ENCODE results near the gene EPHA6. TPM values are rescaled to one million over a fixed set of nuclear protein-coding genes. Genes with fewer than 3 reads are reported as not detected.
"Not testable (repeated sequence)": the region's sequence is repeated elsewhere in the genome, so short reads cannot be mapped to it uniquely, and the experiment has no call there.

EPHA6 gene
- total and polyA plus RNA-seq, 2 donors (not counting 1 experiment from before 2014, with no cell fraction given) = not detected

GRCh38 chr3:97612632-97613031 lies 798.2 kb downstream of the EPHA6 start:
- no peaks in the 10 kb centered on the region for H3K4me1 Mint-ChIP-seq
- Histone ChIP-seq H3K4me2 (replicated peaks; ENCODE audit: low read depth, low read length, poor library complexity, severe bottlenecking) (no peak overlapping the region), H3K4me1 (ENCODE audit: control insufficient read depth in 2 of 2, insufficient read depth in 2 of 2, low read length in 2 of 2) (no peaks in the 10 kb centered on the region), H3K4me3 (ENCODE audit: control extremely low read depth in 1 of 5, extremely low read depth in 1 of 5, insufficient read depth in 1 of 5, low read depth in 2 of 5, low read length in 4 of 5) (no peak overlapping the region), H4K20me1 (ENCODE audit: control insufficient read depth, insufficient read depth, low read length, poor library complexity, severe bottlenecking) (no peaks in the 10 kb centered on the region), H3K36me3 (replicated peaks in 1 of 2; ENCODE audit: control extremely low read depth in 1 of 2, control insufficient read depth in 1 of 2, extremely low read depth in 1 of 2, insufficient read depth in 2 of 2, low read length in 1 of 2) (no peaks in the 10 kb centered on the region), H3K27ac (ENCODE audit: low read length in 2 of 2) (no peak overlapping the region), H3K79me2 (ENCODE audit: control insufficient read depth, insufficient read depth, low read length) (no peaks in the 10 kb centered on the region), H3K9me3 (ENCODE audit: control extremely low read depth in 1 of 3, control insufficient read depth in 2 of 3, insufficient read depth in 1 of 3, low read length in 2 of 3) (peaks cover 0 to 9% (median 1%) of the 10 kb centered on the region in 3 donors), H2AFZ (ENCODE audit: insufficient read depth, low read depth, low read length, poor library complexity, severe bottlenecking) (no peak overlapping the region), H3K27me3 (replicated peaks in 1 of 4; ENCODE audit: control extremely low read depth in 1 of 4, control insufficient read depth in 3 of 4, insufficient read depth in 4 of 4, low read length in 3 of 4) (no peaks in the 10 kb centered on the region), H3K9ac (ENCODE audit: low read length) (no peak overlapping the region)
- CTCF ChIA-PET = no interaction called here
- POLR2A ChIA-PET = no interaction called here
- no peak overlapping the region for H3K27ac Mint-ChIP-seq
- H3K9me3 Mint-ChIP-seq (ENCODE audit: insufficient read depth) = peaks cover 2% of the 10 kb centered on the region
- H3K27me3 Mint-ChIP-seq = no peaks in the 10 kb centered on the region
- intact Hi-C loops (cut with micrococcal nuclease) = no loop called here
- TF ChIP-seq CTCF (IDR thresholded peaks at IDR 0.05) (no peak), EZH2 (IDR thresholded peaks at IDR 0.05; ENCODE audit: borderline replicate concordance, insufficient read depth, low read depth, low read length, poor library complexity, severe bottlenecking) (no peak)
- WGBS (ENCODE audit: insufficient coverage) = no CpG with 5 or more reads among the region's 1 CpG
- no peak for DNase-seq
- H3K4me3 Mint-ChIP-seq = no peak overlapping the region
- ATAC-seq (ENCODE audit: low read depth) = no peak

- Histone ChIP-seq H3K4me1 (ENCODE audit: control insufficient read depth in 2 of 2, insufficient read depth in 2 of 2, low read length in 2 of 2) (no peaks in the 10 kb centered on the region), H3K4me3 (ENCODE audit: control extremely low read depth in 1 of 5, extremely low read depth in 1 of 5, insufficient read depth in 1 of 5, low read depth in 2 of 5, low read length in 4 of 5) (no peak overlapping the region), H3K4me2 (replicated peaks; ENCODE audit: low read depth, low read length, poor library complexity, severe bottlenecking) (no peak overlapping the region), H3K79me2 (ENCODE audit: control insufficient read depth, insufficient read depth, low read length) (no peaks in the 10 kb centered on the region), H3K27me3 (replicated peaks in 1 of 4; ENCODE audit: control extremely low read depth in 1 of 4, control insufficient read depth in 3 of 4, insufficient read depth in 4 of 4, low read length in 3 of 4) (no peaks in the 10 kb centered on the region), H3K9me3 (ENCODE audit: control extremely low read depth in 1 of 3, control insufficient read depth in 2 of 3, insufficient read depth in 1 of 3, low read length in 2 of 3) (peaks cover 0 to 9% (median 1%) of the 10 kb centered on the region in 3 donors), H2AFZ (ENCODE audit: insufficient read depth, low read depth, low read length, poor library complexity, severe bottlenecking) (no peak overlapping the region), H3K27ac (ENCODE audit: low read length in 2 of 2) (no peak overlapping the region), H3K36me3 (replicated peaks in 1 of 2; ENCODE audit: control extremely low read depth in 1 of 2, control insufficient read depth in 1 of 2, extremely low read depth in 1 of 2, insufficient read depth in 2 of 2, low read length in 1 of 2) (no peaks in the 10 kb centered on the region), H3K9ac (ENCODE audit: low read length) (no peak overlapping the region), H4K20me1 (ENCODE audit: control insufficient read depth, insufficient read depth, low read length, poor library complexity, severe bottlenecking) (no peaks in the 10 kb centered on the region)
- no peak for DNase-seq
- ChIA-PET CTCF (no interaction called here), POLR2A (no interaction called here)
- no peak for ATAC-seq (ENCODE audit: low read depth)
- Mint-ChIP-seq H3K4me3 (no peak overlapping the region), H3K9me3 (ENCODE audit: insufficient read depth) (peaks cover 6% of the 10 kb centered on the region), H3K4me1 (no peaks in the 10 kb centered on the region), H3K27ac (no peak overlapping the region), H3K27me3 (no peaks in the 10 kb centered on the region)
- intact Hi-C loops (cut with micrococcal nuclease) = no loop called here
- TF ChIP-seq CTCF (IDR thresholded peaks at IDR 0.05) (no peak), EZH2 (IDR thresholded peaks at IDR 0.05; ENCODE audit: borderline replicate concordance, insufficient read depth, low read depth, low read length, poor library complexity, severe bottlenecking) (no peak)
- no CpG with 5 or more reads among the region's 2 CpGs for WGBS (ENCODE audit: insufficient coverage)
Observed at GRCh38 chr3:97613139-97613538, 798.7 kb downstream of the EPHA6 start.

GRCh38 chr3:97620514-97620913 lies 806.1 kb downstream of the EPHA6 start:
- H3K27ac ChIP-seq (ENCODE audit: low read length in 2 of 2); H3K4me1 ChIP-seq (ENCODE audit: control insufficient read depth in 2 of 2, insufficient read depth in 2 of 2, low read length in 2 of 2); H3K27ac Mint-ChIP-seq; intact Hi-C loops (cut with micrococcal nuclease); H4K20me1 ChIP-seq (ENCODE audit: control insufficient read depth, insufficient read depth, low read length, poor library complexity, severe bottlenecking); H3K9ac ChIP-seq (ENCODE audit: low read length); ATAC-seq (ENCODE audit: low read depth); H3K27me3 Mint-ChIP-seq; H3K9me3 Mint-ChIP-seq (ENCODE audit: insufficient read depth); H2AFZ ChIP-seq (ENCODE audit: insufficient read depth, low read depth, low read length, poor library complexity, severe bottlenecking); H3K4me1 Mint-ChIP-seq; H3K27me3 ChIP-seq (replicated peaks in 1 of 4; ENCODE audit: control extremely low read depth in 1 of 4, control insufficient read depth in 3 of 4, insufficient read depth in 4 of 4, low read length in 3 of 4); H3K36me3 ChIP-seq (replicated peaks in 1 of 2; ENCODE audit: control extremely low read depth in 1 of 2, control insufficient read depth in 1 of 2, extremely low read depth in 1 of 2, insufficient read depth in 2 of 2, low read length in 1 of 2); H3K4me2 ChIP-seq (replicated peaks; ENCODE audit: low read depth, low read length, poor library complexity, severe bottlenecking); DNase-seq; H3K4me3 ChIP-seq (ENCODE audit: control extremely low read depth in 1 of 5, extremely low read depth in 1 of 5, insufficient read depth in 1 of 5, low read depth in 2 of 5, low read length in 4 of 5); POLR2A ChIA-PET; H3K9me3 ChIP-seq (ENCODE audit: control extremely low read depth in 1 of 3, control insufficient read depth in 2 of 3, insufficient read depth in 1 of 3, low read length in 2 of 3); H3K79me2 ChIP-seq (ENCODE audit: control insufficient read depth, insufficient read depth, low read length); H3K4me3 Mint-ChIP-seq; CTCF ChIA-PET: not testable (repeated sequence)
- no CpG with 5 or more reads among the region's 1 CpG for WGBS (ENCODE audit: insufficient coverage)

Measured in B cell (primary cell).